B cell (primary cell): ENCODE results near the gene CDHR5. TPM values are rescaled to one million over a fixed set of nuclear protein-coding genes. Genes with fewer than 3 reads are reported as not detected.
"Not testable (repeated sequence)": the region's sequence is repeated elsewhere in the genome, so short reads cannot be mapped to it uniquely, and the experiment has no call there.

Experiments used
- ATAC-seq: fragments of 200-7000 bp; cut with Tn5 transposase; one replicate; pipeline ENCODE4 v1.10.0; 2021; ENCODE audit warnings: low read depth, mild to moderate bottlenecking, moderate number of reproducible peaks, moderate library complexity
- CTCF ChIA-PET: fragments of 350-600 bp; sonication (Branson Sonifier 250); formaldehyde crosslinking; loops from one replicate; lab custom pipeline; 2021; ENCODE audit warnings: antibody characterized with exemption, inconsistent platforms; lab: Charles Lee
- POLR2A ChIA-PET: fragments of 350-600 bp; sonication (Branson Sonifier 250); formaldehyde crosslinking; loops from one replicate; lab custom pipeline; 2021; ENCODE audit warnings: antibody characterized with exemption; lab: Charles Lee
- DNase-seq: peaks from one replicate; pipeline ENCODE4 v3.0.0; 2013
- H2AFZ ChIP-seq: 2 replicates; pipeline ENCODE4 v1.6.1; 2012; ENCODE audit warnings: mild to moderate bottlenecking, low read depth, low read length; ENCODE audit not compliant: insufficient read depth, poor library complexity, severe bottlenecking
- H3K27ac ChIP-seq, 2 donors: 1 replicate in 1 of 2; 2 replicates in 1 of 2; pipeline ENCODE4 v1.5.1; 2012 to 2013; ENCODE audit warnings: low read length in 2 of 2, mild to moderate bottlenecking in 2 of 2, moderate library complexity in 1 of 2
- H3K27me3 ChIP-seq, 4 experiments: fragments of 200-600 bp in 1 of 4; sonication (generic) in 1 of 4; replicated peaks in 1 of 4; 1 replicate in 2 of 4; 2 replicates in 2 of 4; pipeline versions ENCODE4 v1.6.1 to v1.7.0; 2013 to 2016; ENCODE audit warnings: low read length in 3 of 4, mild to moderate bottlenecking in 2 of 4, mixed read lengths in 1 of 4, moderate library complexity in 1 of 4; ENCODE audit not compliant: insufficient read depth in 4 of 4, control insufficient read depth in 3 of 4; ENCODE audit errors: control extremely low read depth in 1 of 4
- H3K36me3 ChIP-seq, 2 experiments: replicated peaks in 1 of 2; 1 replicate in 1 of 2; 2 replicates in 1 of 2; pipeline versions ENCODE4 v1.6.1 to v1.7.1; 2013; ENCODE audit warnings: low read length in 1 of 2; ENCODE audit not compliant: insufficient read depth in 2 of 2, control insufficient read depth in 1 of 2; ENCODE audit errors: control extremely low read depth in 1 of 2, extremely low read depth in 1 of 2
- H3K4me1 ChIP-seq, 2 donors: fragments of 200-600 bp in 1 of 2; sonication (generic) in 1 of 2; 1 replicate in 1 of 2; 2 replicates in 1 of 2; pipeline versions ENCODE4 v1.5.1 to v1.6.1; 2013 to 2017; ENCODE audit warnings: low read length in 2 of 2; ENCODE audit not compliant: control insufficient read depth in 2 of 2, insufficient read depth in 2 of 2
- H3K4me2 ChIP-seq: replicated peaks from 2 replicates; pipeline ENCODE3; 2012; ENCODE audit warnings: mild to moderate bottlenecking, low read depth, low read length; ENCODE audit not compliant: poor library complexity, severe bottlenecking
- H3K4me3 ChIP-seq, 5 experiments: fragments of 200-600 bp in 1 of 5; sonication (generic) in 1 of 5; 1 replicate in 3 of 5; 2 replicates in 2 of 5; pipeline versions ENCODE4 v1.5.1 to v1.7.0; 2011 to 2016; ENCODE audit warnings: low read length in 4 of 5, mild to moderate bottlenecking in 4 of 5, low read depth in 2 of 5, control low read depth in 1 of 5, moderate library complexity in 1 of 5; ENCODE audit not compliant: insufficient read depth in 1 of 5; ENCODE audit errors: control extremely low read depth in 1 of 5, extremely low read depth in 1 of 5
- H3K79me2 ChIP-seq: fragments of 200-600 bp; sonication (generic); one replicate; pipeline ENCODE4 v1.6.0; 2016; ENCODE audit warnings: low read length; ENCODE audit not compliant: control insufficient read depth, insufficient read depth
- H3K9ac ChIP-seq: fragments of 200-600 bp; sonication (generic); 2 replicates; pipeline ENCODE4 v1.6.1; 2017; ENCODE audit warnings: mild to moderate bottlenecking, low read length, moderate library complexity
- H3K9me3 ChIP-seq, 3 donors: one replicate each; pipeline versions ENCODE4 v1.6.1 to v1.7.1; 2013; ENCODE audit warnings: low read length in 2 of 3; ENCODE audit not compliant: control insufficient read depth in 2 of 3, insufficient read depth in 1 of 3; ENCODE audit errors: control extremely low read depth in 1 of 3
- H4K20me1 ChIP-seq: 2 replicates; pipeline ENCODE4 v1.6.0; 2012; ENCODE audit warnings: mild to moderate bottlenecking, low read length; ENCODE audit not compliant: insufficient read depth, control insufficient read depth, poor library complexity, severe bottlenecking
- H3K27ac Mint-ChIP-seq: one replicate; pipeline ENCODE4 v1.8.0; 2021; ENCODE audit warnings: mixed read lengths
- H3K27me3 Mint-ChIP-seq: one replicate; pipeline ENCODE4 v1.8.0; 2021; ENCODE audit warnings: mixed read lengths
- H3K4me1 Mint-ChIP-seq: one replicate; pipeline ENCODE4 v1.8.0; 2021; ENCODE audit warnings: mixed read lengths
- H3K4me3 Mint-ChIP-seq: one replicate; pipeline ENCODE4 v1.8.0; 2021; ENCODE audit warnings: mixed read lengths
- H3K9me3 Mint-ChIP-seq: one replicate; pipeline ENCODE4 v1.8.0; 2022; ENCODE audit warnings: mixed read lengths; ENCODE audit not compliant: insufficient read depth
- EZH2 ChIP-seq: IDR thresholded peaks from 2 replicates; pipeline ENCODE4 v1.6.1; 2012; ENCODE audit warnings: borderline replicate concordance, low read depth, mild to moderate bottlenecking, moderate library complexity, low read length; ENCODE audit not compliant: insufficient read depth, poor library complexity, severe bottlenecking
- WGBS: methylation state at CpG from one replicate; pipeline ENCODE4 v1.1.5; 2013; ENCODE audit warnings: missing lambda C conversion rate; ENCODE audit not compliant: insufficient coverage; 5-methylcytosine and 5-hydroxymethylcytosine counted together
- intact Hi-C: fragments of 100-400 bp; cut with micrococcal nuclease; formaldehyde crosslinking; loops from one replicate; pipeline ENCODE4 v1.10.0; 2022
- polyA plus RNA-seq: library from polyadenylated mRNA; depleted of rRNA; stranded (reverse); fragments of >200 nt; gene quantifications from 2 replicates; pipeline ENCODE4 v1.2.3, GENCODE V29; 2012
- total RNA-seq, 2 donors: library from RNA; stranded (reverse); fragments of 120-200 nt in 1 of 2; gene quantifications; 1 replicate in 1 of 2; 2 replicates in 1 of 2; pipeline versions ENCODE4 v1.2.3 to v1.2.4, GENCODE V29; 2013 to 2022
- TF ChIP-seq, protein P1 (sequence below): fragments of 200-600 bp; IDR thresholded peaks from one replicate; pipeline ENCODE4 v1.8.0; 2022; ENCODE audit warnings: antibody characterized with exemption, mild to moderate bottlenecking

The CDHR5 gene
- total and polyA plus RNA-seq, 2 donors (not counting 1 experiment from before 2014, with no cell fraction given) = 0.09 TPM; not detected in 1

- Mint-ChIP-seq H3K27ac (no peak overlapping the region), H3K9me3 (no peaks in the 10 kb centered on the region), H3K27me3 (no peaks in the 10 kb centered on the region), H3K4me3 (no peak overlapping the region), H3K4me1 (peaks cover 2% of the 10 kb centered on the region)
- Histone ChIP-seq H2AFZ (no peak overlapping the region), H3K4me1 (peaks cover 0 to 8% of the 10 kb centered on the region in 2 donors), H4K20me1 (no peaks in the 10 kb centered on the region), H3K9ac (no peak overlapping the region), H3K79me2 (no peaks in the 10 kb centered on the region), H3K4me3 (no peak overlapping the region), H3K27me3 (no peaks in the 10 kb centered on the region), H3K27ac (no peak overlapping the region), H3K9me3 (no peaks in the 10 kb centered on the region), H3K4me2 (no peak overlapping the region), H3K36me3 (peaks cover 0 to 11% of the 10 kb centered on the region in 2 experiments)
- intact Hi-C loops = no loop called here
- WGBS = 98% methylated on average over 8 of the region's 10 CpGs
- no peak for ATAC-seq
- ChIA-PET CTCF (no interaction called here), POLR2A (no interaction called here)
- TF ChIP-seq EZH2 = no peak
- TF ChIP-seq, protein P1, sequence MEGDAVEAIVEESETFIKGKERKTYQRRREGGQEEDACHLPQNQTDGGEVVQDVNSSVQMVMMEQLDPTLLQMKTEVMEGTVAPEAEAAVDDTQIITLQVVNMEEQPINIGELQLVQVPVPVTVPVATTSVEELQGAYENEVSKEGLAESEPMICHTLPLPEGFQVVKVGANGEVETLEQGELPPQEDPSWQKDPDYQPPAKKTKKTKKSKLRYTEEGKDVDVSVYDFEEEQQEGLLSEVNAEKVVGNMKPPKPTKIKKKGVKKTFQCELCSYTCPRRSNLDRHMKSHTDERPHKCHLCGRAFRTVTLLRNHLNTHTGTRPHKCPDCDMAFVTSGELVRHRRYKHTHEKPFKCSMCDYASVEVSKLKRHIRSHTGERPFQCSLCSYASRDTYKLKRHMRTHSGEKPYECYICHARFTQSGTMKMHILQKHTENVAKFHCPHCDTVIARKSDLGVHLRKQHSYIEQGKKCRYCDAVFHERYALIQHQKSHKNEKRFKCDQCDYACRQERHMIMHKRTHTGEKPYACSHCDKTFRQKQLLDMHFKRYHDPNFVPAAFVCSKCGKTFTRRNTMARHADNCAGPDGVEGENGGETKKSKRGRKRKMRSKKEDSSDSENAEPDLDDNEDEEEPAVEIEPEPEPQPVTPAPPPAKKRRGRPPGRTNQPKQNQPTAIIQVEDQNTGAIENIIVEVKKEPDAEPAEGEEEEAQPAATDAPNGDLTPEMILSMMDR = no peak
- DNase-seq = no peak
These were observed 25.7 kb upstream of the CDHR5 start for GRCh38 chr11:650482-650881.

DNA sequence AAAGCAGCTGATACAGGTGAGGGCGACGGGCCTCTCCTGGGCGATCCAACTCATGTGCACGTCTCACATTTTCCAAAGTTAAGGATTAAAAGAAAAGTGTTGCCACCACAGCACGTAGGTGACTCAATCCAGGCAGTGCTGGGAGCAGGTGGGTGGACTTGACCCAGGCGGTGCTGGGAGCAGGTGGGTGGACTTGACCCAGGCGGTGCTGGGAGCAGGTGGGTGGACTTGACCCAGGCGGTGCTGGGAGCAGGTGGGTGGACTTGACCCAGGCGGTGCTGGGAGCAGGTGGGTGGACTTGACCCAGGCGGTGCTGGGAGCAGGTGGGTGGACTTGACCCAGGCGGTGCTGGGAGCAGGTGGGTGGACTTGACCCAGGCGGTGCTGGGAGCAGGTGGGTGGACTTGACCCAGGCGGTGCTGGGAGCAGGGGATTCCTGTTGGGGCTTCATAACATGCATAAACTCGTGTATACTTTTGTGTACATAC is 23.0 kb upstream of the CDHR5 start:
- H3K9me3 Mint-ChIP-seq, H3K4me1 ChIP-seq, ATAC-seq, H3K4me3 Mint-ChIP-seq, H3K27ac Mint-ChIP-seq, H3K4me3 ChIP-seq, CTCF ChIA-PET, DNase-seq, H2AFZ ChIP-seq, H3K4me1 Mint-ChIP-seq, H3K9ac ChIP-seq, H3K9me3 ChIP-seq, H3K79me2 ChIP-seq, POLR2A ChIA-PET, H3K27me3 ChIP-seq, intact Hi-C loops, H3K27ac ChIP-seq, H3K4me2 ChIP-seq, H4K20me1 ChIP-seq, H3K27me3 Mint-ChIP-seq: not testable (repeated sequence)
- peaks cover 0 to 11% of the 10 kb centered on the region in 2 experiments for H3K36me3 ChIP-seq
- 92% methylated on average over 7 of the region's 14 CpGs for WGBS
